ENCODE data around the gene GLTP.

The GLTP gene

GRCh38 chr12:109842021-109842420 is 38.3 kb downstream of the GLTP start:
- DNase-seq (ENCODE audit: low spot score), result no peak

GRCh38 chr12:109841356-109841755 is 39.0 kb downstream of the GLTP start:
- DNase-seq (ENCODE audit: low spot score), result no peak

GRCh38 chr12:109840305-109841074 is 39.9 kb downstream of the GLTP start:
- no peak for DNase-seq (ENCODE audit: low spot score)

GRCh38 chr12:109839444-109839843 is 40.9 kb downstream of the GLTP start:
- no peak for DNase-seq (ENCODE audit: low spot score)

GRCh38 chr12:109836916-109837315 is 43.4 kb downstream of the GLTP start:
- no peak for DNase-seq (ENCODE audit: low spot score)

- DNase-seq (ENCODE audit: low spot score), result no peak
These were observed 44.5 kb downstream of the GLTP start for GRCh38 chr12:109835827-109836226.

GRCh38 chr12:109833307-109834189 is 46.8 kb downstream of the GLTP start, which contains the start of gene TRPV4:
TRPV4 (minus strand) TSS chr12:109833398; CDS start chr12:109814796, 18,602 bp downstream.
- DNase-seq (ENCODE audit: low spot score), result no peak

- DNase-seq (ENCODE audit: low spot score), result no peak
These were observed 47.6 kb downstream of the GLTP start for GRCh38 chr12:109832541-109833306.

- DNase-seq (ENCODE audit: low spot score), result no peak
These were observed 48.4 kb downstream of the GLTP start for GRCh38 chr12:109831929-109832328.

- DNase-seq (ENCODE audit: low spot score), result no peak
These were observed 49.0 kb downstream of the GLTP start for GRCh38 chr12:109831365-109831764.

GRCh38 chr12:109830718-109831117 is 49.6 kb downstream of the GLTP start:
- DNase-seq (ENCODE audit: low spot score), result no peak

- DNase-seq (ENCODE audit: low spot score), result no peak
These were observed 50.1 kb downstream of the GLTP start for GRCh38 chr12:109830267-109830666.

- DNase-seq (ENCODE audit: low spot score), result no peak
These were observed 50.7 kb downstream of the GLTP start for GRCh38 chr12:109829667-109830066.

GRCh38 chr12:109828754-109829511 is 51.4 kb downstream of the GLTP start:
- no peak for DNase-seq (ENCODE audit: low spot score)

GRCh38 chr12:109827566-109828550 is 52.5 kb downstream of the GLTP start:
- DNase-seq (ENCODE audit: low spot score), result no peak

GRCh38 chr12:109827080-109827479 is 53.3 kb downstream of the GLTP start:
- no peak for DNase-seq (ENCODE audit: low spot score)

GRCh38 chr12:109824731-109825130 is 55.6 kb downstream of the GLTP start:
- no peak for DNase-seq (ENCODE audit: low spot score)

GRCh38 chr12:109822951-109823411 is 57.4 kb downstream of the GLTP start:
- DNase-seq (ENCODE audit: low spot score), result peak; percentile 87

- no peak for DNase-seq (ENCODE audit: low spot score)
These were observed 57.9 kb downstream of the GLTP start for GRCh38 chr12:109822416-109822815.

- no peak for DNase-seq (ENCODE audit: low spot score)
These were observed 58.4 kb downstream of the GLTP start for GRCh38 chr12:109821968-109822367.
